Mesodermal cell (in vitro differentiated cells): ENCODE results near the gene SCUBE2.

Experiments
- H3K27ac ChIP-seq: 2 replicates; pipeline ENCODE4 v1.7.0; 2013; ENCODE audit warnings: mild to moderate bottlenecking, low read depth, low read length, moderate library complexity; ENCODE audit not compliant: severe bottlenecking
- H3K36me3 ChIP-seq: 2 replicates; pipeline ENCODE4 v1.7.1; 2013; ENCODE audit warnings: mild to moderate bottlenecking, low read length, moderate library complexity; ENCODE audit not compliant: control insufficient read depth, insufficient read depth
- H3K4me1 ChIP-seq: one replicate; pipeline ENCODE4 v1.7.1; 2013; ENCODE audit warnings: mild to moderate bottlenecking, low read length; ENCODE audit not compliant: insufficient read depth, control insufficient read depth, poor library complexity, severe bottlenecking
- H3K4me3 ChIP-seq: 2 replicates; pipeline ENCODE4 v1.7.0; 2013; ENCODE audit warnings: low read length, control low read depth, mild to moderate bottlenecking; ENCODE audit not compliant: insufficient read depth, poor library complexity, severe bottlenecking; ENCODE audit errors: extremely low read depth
- H3K9me3 ChIP-seq: 2 replicates; pipeline ENCODE4 v1.7.1; 2013; ENCODE audit warnings: mild to moderate bottlenecking, low read length, moderate library complexity; ENCODE audit not compliant: control insufficient read depth
- WGBS, 2 experiments: methylation state at CpG; one replicate each; pipeline ENCODE4 v1.1.5; 2013; ENCODE audit warnings: missing lambda C conversion rate in 2 of 2; ENCODE audit not compliant: insufficient coverage in 2 of 2; 5-methylcytosine and 5-hydroxymethylcytosine counted together

SCUBE2 gene

DNA sequence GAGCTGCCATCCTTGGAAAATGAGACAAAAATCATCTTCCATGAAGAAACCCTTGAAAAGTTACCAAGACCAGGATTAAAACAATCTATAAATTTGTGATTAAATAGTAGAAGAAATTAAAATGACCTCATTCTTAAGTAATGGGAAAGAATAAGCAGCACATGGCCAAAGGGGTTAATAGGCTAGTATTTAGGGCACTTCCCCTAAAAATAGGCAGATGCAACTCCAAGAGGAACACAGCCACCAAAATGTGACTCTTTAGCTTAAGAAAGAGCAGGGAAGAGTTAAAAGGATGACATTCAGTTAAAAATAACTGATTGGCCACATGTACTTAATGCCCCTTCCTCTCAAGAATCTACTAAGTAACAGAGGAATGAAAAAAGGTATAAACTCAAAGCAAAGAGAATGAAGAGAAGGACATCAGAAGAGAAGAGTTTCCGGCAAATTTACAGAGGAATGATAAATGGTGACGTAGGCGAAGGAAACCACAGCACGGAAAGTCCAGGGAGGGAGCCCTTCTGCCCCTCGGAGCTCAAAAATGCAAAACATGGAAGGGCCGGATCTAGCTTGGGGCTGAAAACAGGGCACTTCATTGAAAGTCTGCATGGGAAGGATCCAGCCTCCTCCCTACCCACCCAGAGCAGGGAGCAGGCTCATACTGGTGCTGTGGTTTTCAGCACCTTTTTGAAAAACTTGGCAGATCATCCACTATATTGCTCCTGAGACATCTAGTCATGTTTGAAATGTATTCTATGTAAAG lies 17.8 kb downstream of the SCUBE2 start:
- 86% methylated on average over 6 of the region's 6 CpGs for WGBS, 2 experiments
- no peak overlapping the region for H3K4me3 ChIP-seq
- no peaks in the 10 kb centered on the region for H3K36me3 ChIP-seq
- H3K4me1 ChIP-seq = peaks cover 4% of the 10 kb centered on the region
- H3K9me3 ChIP-seq = no peaks in the 10 kb centered on the region
- H3K27ac ChIP-seq = no peak overlapping the region

DNA sequence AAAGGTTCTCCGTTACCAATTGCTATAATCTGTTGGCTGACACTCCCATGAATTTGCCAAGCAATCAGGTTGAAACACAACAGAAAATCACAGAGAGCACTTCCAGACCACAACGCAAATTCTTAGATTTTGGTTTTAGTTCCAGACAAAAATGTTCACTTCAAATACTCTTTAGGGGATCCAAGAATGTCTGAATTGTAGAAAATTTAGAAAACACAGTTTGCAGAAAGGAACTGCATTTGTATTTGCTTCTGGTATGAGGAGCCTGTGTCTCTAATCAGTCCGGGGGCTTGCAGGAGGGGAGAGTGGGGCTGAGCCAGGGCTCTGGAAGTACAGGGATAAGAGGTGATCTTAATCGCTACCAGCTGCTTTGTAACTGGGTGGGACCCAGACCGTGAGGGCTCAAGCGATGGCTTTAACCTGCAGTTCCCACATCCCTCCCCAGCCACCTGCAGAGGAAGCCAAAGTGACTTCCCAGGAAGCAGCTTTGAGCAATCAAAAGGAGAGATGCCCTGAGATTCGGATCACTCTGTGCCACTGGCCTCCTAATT lies 18.7 kb downstream of the SCUBE2 start:
- 68% methylated on average over 5 to 6 of the region's 7 CpGs for WGBS, 2 experiments
- H3K4me3 ChIP-seq = no peak overlapping the region
- H3K9me3 ChIP-seq = no peaks in the 10 kb centered on the region
- no peaks in the 10 kb centered on the region for H3K36me3 ChIP-seq
- H3K4me1 ChIP-seq = no peaks in the 10 kb centered on the region
- no peak overlapping the region for H3K27ac ChIP-seq

DNA sequence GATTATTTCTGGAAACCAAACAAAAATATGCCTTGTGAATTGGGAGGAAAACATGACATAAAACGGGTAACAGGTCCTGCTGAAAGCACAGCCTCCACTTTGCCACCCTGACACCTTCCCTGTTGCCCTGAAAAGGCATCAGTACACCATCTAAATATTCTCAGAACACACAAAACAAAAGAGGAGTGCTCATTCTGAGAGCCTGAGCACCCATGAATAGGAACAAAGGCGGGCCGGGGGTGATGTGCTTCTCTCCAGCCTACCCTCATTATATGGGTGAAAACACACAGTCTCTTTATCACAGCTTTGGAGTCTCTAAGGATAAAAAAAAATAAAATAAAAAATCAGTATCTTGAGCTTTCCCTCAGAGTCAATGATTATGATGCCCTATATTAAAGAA lies 19.7 kb downstream of the SCUBE2 start:
- 67 to 83% methylated on average over 1 to 3 of the region's 3 CpGs for WGBS, 2 experiments
- Histone ChIP-seq H3K36me3 (no peaks in the 10 kb centered on the region), H3K4me1 (no peaks in the 10 kb centered on the region), H3K27ac (no peak overlapping the region), H3K9me3 (no peaks in the 10 kb centered on the region), H3K4me3 (no peak overlapping the region)

DNA sequence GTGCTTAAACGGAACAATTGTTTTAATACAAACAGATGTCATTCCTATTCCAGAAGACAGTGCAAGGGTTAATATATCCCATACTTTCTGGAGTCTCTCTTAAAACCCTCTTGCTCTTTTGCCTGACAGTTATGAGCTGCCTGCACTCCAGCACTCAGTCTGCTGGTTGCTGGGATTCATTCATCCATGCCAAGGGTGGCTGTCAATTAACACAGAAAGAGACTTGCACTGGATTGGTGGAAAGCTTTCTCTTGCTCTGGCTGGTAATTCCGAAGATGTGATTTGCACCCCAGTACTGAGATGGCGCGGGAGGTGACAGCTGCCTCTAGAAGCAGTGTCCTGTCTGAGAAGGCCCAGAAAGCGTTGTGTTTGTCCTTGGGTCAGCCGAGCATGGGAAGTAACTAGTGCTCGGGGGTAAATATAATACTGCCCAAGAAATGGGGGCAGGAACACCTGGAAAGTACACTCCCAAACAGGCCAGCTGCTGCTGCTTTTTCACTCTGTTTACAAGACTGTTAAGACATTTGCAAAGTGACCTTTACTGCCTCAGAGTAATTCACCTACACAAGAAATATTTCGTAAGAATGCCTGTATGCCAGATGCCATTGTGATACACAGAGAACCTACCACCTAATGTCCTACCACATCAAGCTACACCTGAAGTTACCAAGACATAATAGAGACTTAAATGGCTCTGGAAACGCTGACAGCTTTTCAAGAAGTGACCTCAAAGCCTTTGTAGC lies 20.5 kb downstream of the SCUBE2 start:
- H3K36me3 ChIP-seq = no peaks in the 10 kb centered on the region
- no peaks in the 10 kb centered on the region for H3K4me1 ChIP-seq
- WGBS, 2 experiments = 85 to 86% methylated on average over 7 to 9 of the region's 9 CpGs
- H3K9me3 ChIP-seq = no peaks in the 10 kb centered on the region
- H3K27ac ChIP-seq = no peak overlapping the region
- H3K4me3 ChIP-seq = no peak overlapping the region

DNA sequence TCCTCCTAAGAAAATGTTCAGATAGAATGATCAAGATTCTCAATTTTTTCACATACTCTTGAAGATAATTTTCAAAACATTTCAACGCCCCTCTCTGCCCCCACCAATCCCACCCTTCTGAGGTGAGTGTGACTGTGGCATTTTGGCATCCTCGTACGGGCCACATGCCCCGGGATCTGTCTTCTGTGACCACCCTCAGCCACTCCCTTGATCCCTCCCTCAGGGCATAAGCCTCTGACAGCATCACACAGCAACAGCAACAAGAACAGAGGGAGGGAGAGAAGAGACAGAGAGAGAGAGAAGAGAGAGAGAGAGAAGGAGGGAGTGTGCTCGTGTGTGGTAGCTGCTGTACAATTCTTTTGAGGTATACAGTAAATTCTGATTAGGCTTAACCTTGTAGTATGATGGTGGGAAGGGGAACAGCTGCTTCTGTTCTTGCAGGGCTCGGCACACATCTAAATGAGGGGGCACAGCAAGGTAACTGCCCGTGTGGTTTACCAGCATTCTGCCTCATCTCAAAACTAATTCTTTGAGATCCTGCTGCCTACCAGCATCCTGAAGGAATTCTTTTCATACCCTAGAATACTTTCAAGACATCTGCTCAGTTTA lies 21.4 kb downstream of the SCUBE2 start:
- Histone ChIP-seq H3K36me3 (no peaks in the 10 kb centered on the region), H3K4me3 (no peak overlapping the region), H3K27ac (no peak overlapping the region), H3K4me1 (no peaks in the 10 kb centered on the region), H3K9me3 (no peaks in the 10 kb centered on the region)
- 83 to 94% methylated on average over 2 of the region's 7 CpGs for WGBS, 2 experiments

DNA sequence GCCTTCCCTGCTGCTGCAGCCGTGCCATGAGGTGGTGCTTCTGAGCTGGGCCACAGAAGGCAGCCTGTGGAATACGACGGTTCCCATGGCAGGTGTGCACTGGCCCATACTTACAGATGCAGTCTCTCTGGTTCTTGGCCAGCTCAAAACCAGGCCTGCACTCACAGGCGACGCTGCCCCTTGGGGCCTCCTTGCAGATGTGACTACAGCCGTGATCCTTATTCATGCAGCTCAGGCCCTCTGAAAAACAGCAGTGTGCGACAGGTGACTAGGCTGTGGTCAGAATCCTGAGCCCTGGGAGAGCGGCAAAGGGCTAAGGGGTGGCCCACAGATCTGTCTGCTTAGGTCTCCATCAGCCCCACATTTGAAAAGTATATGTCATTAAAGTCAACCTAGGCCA lies 22.1 kb downstream of the SCUBE2 start:
- Histone ChIP-seq H3K4me3 (no peak overlapping the region), H3K4me1 (no peaks in the 10 kb centered on the region), H3K9me3 (no peaks in the 10 kb centered on the region), H3K36me3 (no peaks in the 10 kb centered on the region), H3K27ac (no peak overlapping the region)
- WGBS, 2 experiments = 86 to 90% methylated on average over 8 of the region's 8 CpGs

DNA sequence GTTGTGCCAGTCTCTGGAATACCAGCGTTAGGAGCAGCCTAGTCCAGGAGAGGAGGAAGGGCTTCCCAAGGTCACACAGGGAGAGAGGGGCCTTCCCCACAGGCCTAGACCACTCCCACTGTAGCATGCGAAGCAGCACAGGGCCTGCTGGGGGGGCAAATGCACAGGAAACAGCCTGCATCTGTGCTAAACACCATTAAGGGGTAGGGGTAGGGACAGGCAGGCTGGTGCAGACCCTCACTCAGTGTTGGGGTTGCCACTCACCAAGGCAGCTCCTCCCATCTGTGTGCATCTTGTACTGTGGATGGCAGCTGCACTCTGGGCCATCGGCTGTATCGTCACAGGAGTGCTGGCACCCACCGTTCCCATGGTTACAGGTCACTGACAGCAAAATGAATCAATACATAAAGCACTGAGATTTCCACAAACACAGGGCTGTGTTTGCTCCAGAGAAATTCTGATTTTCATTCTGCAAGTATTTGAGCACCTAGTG lies 24.9 kb downstream of the SCUBE2 start:
- Histone ChIP-seq H3K36me3 (no peaks in the 10 kb centered on the region), H3K9me3 (no peaks in the 10 kb centered on the region), H3K27ac (no peak overlapping the region), H3K4me1 (no peaks in the 10 kb centered on the region), H3K4me3 (no peak overlapping the region)
- 76 to 87% methylated on average over 4 of the region's 5 CpGs for WGBS, 2 experiments

DNA sequence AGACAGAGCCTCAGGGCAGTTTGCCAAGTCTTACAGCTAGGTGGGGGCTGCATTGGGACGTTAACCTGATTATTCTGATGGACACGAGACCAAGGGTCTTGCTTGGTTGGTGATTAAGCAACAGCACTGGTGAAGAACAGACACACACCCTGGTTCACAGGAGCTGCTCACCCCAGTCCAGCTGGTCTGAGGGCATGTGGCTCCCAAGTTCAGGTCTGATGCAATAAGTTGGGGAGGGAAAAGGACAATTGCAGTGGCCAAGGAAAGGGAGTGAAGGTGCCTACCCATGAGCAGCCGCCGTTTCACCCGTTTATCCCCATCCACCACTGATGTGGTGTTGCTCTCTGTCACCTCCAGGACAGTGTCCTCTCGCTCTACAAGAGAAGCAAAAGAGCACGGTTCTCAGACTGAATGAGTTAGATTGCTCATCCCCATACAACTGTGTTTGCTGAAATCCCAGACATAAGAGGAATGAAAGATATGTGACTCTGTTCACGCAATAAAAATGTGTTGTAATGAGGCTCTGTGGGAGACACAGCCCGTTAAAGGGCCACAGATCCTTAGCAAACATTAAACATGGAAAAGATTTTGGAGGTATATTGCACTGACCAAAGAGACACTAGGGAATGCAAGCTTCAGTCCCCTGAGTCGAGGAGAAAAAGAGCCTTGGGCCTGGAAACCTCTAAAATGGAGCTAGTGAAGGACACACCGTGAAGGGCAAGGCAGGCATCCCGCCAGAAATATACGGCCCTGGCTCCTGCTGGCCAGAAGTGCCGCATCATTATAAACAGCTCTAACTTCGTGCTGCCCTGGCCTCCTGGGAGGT lies 25.6 kb downstream of the SCUBE2 start:
- Histone ChIP-seq H3K9me3 (no peaks in the 10 kb centered on the region), H3K27ac (no peak overlapping the region), H3K4me3 (no peak overlapping the region), H3K4me1 (no peaks in the 10 kb centered on the region), H3K36me3 (no peaks in the 10 kb centered on the region)
- WGBS, 2 experiments = 89 to 96% methylated on average over 13 of the region's 15 CpGs

DNA sequence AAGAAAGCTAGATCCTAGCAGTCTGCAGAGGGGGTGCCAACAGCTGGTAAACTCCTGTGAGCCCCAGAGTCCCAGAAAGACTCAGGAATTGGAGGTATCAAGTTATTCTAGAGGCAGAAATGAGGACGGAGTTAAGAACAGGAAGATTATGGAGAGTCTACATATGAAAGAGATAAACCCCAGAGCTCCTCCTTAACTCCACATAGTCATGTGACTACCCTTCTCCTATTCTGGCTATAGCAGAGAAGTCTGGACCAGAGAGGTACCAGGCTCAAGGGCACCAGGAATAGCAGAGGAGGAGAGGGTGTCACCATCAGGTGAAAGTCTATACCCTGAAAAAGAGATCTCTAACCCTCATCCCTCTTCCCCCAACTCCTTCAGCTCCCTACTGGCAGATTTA lies 29.6 kb downstream of the SCUBE2 start:
- WGBS, 2 experiments = no CpG with 5 or more reads among the region's 1 CpG
- Histone ChIP-seq H3K9me3 (no peaks in the 10 kb centered on the region), H3K4me3 (no peak overlapping the region), H3K36me3 (no peaks in the 10 kb centered on the region), H3K27ac (no peak overlapping the region), H3K4me1 (no peaks in the 10 kb centered on the region)

DNA sequence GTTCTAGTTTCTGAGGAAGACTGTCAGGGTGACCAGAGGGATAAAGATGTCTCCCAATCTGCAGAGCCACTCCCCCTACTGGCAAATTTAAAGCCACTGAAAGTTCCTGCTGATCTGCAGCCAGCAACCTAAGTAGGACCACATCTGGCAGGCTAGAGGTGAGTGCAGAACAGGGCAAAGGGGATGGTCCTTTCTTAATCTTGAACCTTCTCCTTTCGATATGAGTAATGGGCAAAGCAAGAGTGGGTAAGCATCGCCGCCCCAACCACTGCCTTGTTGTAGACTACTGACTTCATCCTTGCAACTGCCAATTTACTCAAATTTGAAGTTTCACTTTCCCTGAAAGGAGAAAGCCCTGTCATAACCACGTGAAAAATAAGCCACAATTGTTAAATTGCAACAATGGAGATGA lies 30.7 kb downstream of the SCUBE2 start:
- no peaks in the 10 kb centered on the region for H3K9me3 ChIP-seq
- no peaks in the 10 kb centered on the region for H3K36me3 ChIP-seq
- 92% methylated on average over 3 of the region's 4 CpGs; no CpG with 5 or more reads in 1 of the 2 experiments for WGBS, 2 experiments
- H3K4me1 ChIP-seq = no peaks in the 10 kb centered on the region
- no peak overlapping the region for H3K27ac ChIP-seq
- H3K4me3 ChIP-seq = no peak overlapping the region
